ENCODE results near the gene ADAM30.
A peak's percentile ranks its signal among the peaks of the same experiment; 100 is the strongest.

Gene ADAM30

DNA sequence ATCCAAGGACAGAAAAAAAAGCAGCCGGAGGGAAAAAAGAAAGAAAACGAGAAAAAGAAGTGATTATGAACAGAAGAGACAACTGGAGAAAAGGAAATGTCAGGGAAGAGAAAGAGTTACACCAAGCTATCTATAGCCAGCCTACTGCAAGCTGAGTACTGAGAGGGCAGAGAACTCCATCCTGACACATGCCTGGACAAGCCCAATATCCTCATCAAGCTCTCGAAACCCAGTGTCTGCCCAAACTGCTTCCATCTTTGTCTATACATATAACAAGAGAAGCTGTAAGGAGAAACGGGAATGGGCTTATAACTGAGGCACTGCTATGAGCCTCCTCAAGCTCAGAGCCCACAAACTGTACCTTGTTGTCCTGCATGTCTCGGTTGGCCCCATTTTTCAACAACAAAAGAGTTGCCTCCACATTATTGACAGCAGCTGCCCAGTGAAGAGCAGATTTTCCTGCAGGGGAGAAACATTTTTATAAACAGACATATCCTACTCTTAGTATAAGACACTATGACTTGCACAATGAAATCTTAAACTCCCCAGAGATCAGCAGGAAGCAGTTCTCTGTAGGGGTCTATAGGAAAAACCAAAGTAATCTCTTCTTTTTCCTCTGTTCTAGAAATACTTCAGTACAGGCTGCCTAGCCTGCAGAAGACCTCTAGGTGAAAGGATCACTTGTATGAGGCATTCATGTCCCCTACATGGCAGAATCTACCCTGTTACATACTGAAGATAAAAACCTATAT lies 21.2 kb upstream of the ADAM30 start:
- Mint-ChIP-seq H3K9me3 (no peaks in the 10 kb centered on the region), H3K4me1 (no peaks in the 10 kb centered on the region), H3K27me3 (no peaks in the 10 kb centered on the region), H3K4me3 (no peak overlapping the region), H3K27ac (peak overlapping the region in 1 of 2 donors; percentile 77)
- DNase-seq, result no peak
- no peak for ATAC-seq

DNA sequence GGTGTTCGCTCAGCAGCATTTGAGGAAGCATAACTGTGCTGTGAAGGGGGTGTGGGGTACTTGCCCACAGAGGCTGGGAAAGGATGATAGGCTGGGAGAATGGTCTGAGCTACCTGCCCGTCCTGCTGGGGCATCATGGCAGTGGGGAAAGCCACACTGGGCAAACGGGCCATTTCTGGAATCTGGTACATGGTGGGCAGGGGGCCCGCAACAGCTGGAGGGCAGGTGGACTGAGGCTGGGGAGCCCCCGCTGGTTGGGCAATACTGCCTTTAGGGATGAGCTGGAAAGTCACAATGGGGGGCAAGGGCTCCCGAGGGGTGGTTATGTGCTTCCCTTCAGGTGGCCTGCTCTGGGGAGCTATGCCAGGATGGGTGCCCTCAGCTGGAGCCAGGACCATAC lies 19.2 kb upstream of the ADAM30 start:
- ATAC-seq (no peak), DNase-seq (no peak)
- Mint-ChIP-seq H3K27ac (no peak overlapping the region), H3K27me3 (no peaks in the 10 kb centered on the region), H3K4me1 (peaks cover 6% of the 10 kb centered on the region), H3K9me3 (no peaks in the 10 kb centered on the region), H3K4me3 (no peak overlapping the region)

DNA sequence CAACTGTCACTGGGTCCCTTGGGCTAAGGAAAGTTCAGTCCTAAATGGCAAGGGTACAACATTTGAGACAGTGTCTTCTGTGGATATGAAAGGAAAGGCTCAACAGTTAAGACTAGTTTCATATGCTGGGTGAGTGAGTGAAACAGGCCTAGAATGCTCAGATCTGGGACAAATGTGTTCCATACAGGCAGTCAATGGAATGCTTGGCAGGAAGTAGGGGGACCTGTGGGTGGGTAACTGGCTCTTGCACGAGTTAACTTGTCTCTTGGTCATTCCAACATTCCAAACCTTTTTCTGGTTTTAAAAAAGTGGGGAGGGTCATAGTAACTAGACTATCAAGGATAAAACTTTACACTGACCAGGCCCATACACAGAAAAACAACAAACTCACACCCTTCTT lies 17.8 kb upstream of the ADAM30 start:
- Mint-ChIP-seq H3K9me3 (no peaks in the 10 kb centered on the region), H3K4me1 (peaks cover 8% of the 10 kb centered on the region), H3K27me3 (no peaks in the 10 kb centered on the region), H3K27ac (no peak overlapping the region), H3K4me3 (no peak overlapping the region)
- DNase-seq, result no peak
- ATAC-seq, result no peak

DNA sequence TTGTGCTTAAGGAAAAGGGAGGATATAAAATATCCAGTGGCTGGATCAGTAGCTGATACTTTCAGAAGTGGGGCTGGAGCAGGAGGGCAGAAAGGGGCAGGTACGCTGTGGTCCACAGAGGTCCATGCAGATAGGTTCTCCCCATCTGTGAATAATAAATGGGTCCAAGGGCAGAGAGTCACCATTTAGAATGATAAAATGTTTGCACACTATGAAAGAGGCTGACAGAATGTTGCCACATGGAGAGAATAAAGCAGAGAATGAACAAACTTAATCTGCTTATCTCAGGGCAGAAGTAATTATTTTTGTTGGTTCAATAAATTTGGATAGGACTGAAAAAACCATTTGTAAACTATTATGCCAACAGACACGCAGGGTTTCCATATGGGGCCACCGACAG lies 16.6 kb upstream of the ADAM30 start:
- Mint-ChIP-seq H3K27me3 (no peaks in the 10 kb centered on the region), H3K27ac (no peak overlapping the region), H3K9me3 (no peaks in the 10 kb centered on the region), H3K4me3 (no peak overlapping the region), H3K4me1 (peaks cover 8% of the 10 kb centered on the region)
- no peak for DNase-seq
- ATAC-seq, result no peak

DNA sequence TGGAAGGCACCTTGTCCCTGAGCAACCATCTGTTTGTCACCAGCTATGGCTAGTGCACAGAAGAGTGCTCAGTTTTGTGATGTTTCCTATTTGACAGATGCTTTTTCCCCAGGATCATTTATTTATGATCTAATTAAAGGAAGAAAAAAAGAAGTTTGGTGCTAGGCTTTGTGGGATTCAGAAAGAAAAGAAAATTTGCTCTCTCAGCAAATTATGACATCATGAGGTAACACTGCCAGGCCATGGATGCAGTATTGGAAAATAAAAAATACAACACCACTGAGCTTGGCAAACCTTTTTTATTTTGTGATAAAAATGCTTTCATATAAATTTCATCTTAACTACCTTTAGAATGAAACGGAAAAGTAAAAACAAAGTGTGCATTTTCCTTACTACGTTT lies 15.5 kb upstream of the ADAM30 start:
- Mint-ChIP-seq H3K27me3 (peaks cover 9% of the 10 kb centered on the region), H3K9me3 (peaks cover 0 to 1% of the 10 kb centered on the region in 2 donors), H3K4me3 (no peak overlapping the region), H3K27ac (no peak overlapping the region), H3K4me1 (peaks cover 8% of the 10 kb centered on the region)
- no peak for ATAC-seq
- DNase-seq, result no peak

DNA sequence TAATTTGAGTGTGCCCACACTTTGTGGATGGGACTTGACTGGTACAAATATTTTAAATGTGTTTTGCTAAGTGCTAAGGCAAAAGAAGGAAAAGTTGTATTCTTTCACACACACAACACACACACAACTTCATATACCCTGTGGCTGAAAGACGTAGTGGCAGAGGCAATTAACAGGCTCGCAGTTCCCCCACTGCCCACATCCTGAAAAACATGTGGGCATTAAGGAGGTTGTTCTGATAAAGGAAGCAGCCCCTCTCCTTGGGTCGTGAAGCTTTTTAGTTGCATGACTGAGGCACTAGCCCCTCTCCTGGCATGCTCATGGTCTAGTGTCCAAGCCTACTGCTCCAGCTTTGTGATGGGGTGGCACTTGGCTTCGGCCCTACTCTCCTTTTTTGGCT lies 14.3 kb upstream of the ADAM30 start:
- ATAC-seq (no peak), DNase-seq (no peak)
- H3K4me1 Mint-ChIP-seq, result peaks cover 8% of the 10 kb centered on the region
- no peak overlapping the region for H3K4me3 Mint-ChIP-seq
- H3K27me3 Mint-ChIP-seq, result peaks cover 21% of the 10 kb centered on the region
- peaks cover 5 to 13% of the 10 kb centered on the region in 2 donors for H3K9me3 Mint-ChIP-seq
- H3K27ac Mint-ChIP-seq, result peak overlapping the region in 1 of 2 donors; percentile 39

DNA sequence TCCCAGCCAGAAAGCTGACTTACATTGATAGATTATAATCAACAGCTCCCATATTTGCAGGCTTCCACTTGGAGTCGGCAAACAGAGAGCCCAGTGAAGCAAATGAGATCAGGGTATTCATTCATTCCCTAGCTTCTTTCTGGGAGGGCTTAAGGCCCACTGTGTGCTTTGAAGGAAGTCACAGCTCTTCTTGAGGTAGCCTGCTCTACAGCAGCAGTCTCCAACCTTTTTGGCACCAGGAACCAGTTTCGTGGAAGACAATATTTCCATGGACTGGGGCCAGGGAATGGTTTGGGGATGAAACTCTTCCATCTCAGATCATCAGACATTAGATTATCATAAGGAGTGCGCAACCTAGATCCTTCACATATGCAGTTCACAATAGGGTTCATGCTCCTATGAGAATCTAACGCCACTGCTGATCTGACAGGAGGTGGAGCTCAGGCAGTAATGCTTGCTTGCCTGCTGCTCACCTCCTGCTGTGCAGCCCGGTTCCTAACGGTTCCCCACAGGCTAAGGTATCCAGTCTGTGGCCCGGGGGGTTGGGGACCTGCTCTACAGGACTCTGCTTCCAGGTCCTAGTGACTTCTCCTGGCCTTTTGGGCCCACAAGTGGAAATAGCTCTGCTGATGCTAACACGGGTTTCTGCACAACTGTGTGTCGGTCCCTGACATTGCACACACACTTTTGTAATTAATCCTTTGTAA lies 13.7 kb upstream of the ADAM30 start:
- Mint-ChIP-seq H3K27ac (peak overlapping the region in 1 of 2 donors; percentile 77), H3K4me3 (no peak overlapping the region), H3K27me3 (peaks cover 23% of the 10 kb centered on the region), H3K9me3 (peaks cover 5 to 15% of the 10 kb centered on the region in 2 donors), H3K4me1 (peaks cover 8% of the 10 kb centered on the region)
- ATAC-seq (no peak), DNase-seq (no peak)

DNA sequence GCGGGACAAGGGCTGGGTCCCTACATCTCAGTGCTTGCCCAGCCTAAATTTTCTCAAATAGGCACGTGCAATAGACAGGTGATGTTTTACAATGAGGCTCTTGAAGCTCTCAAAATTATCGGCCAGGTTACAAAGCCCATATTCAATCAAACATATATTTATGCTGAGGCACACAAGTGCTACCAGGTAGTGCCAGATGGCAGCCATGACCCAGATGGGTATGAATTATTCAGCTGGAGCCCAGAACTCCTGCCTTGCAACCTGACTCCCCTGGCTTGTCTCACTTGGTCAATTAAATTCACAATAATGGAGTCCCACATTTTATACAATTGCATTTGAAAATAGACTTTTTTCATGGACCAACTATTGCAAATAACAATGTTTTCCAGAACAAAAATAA lies 12.3 kb upstream of the ADAM30 start:
- Mint-ChIP-seq H3K9me3 (peaks cover 10 to 21% of the 10 kb centered on the region in 2 donors), H3K27ac (peak overlapping the region in 1 of 2 donors; percentile 32), H3K4me3 (no peak overlapping the region), H3K4me1 (peaks cover 8% of the 10 kb centered on the region), H3K27me3 (peaks cover 36% of the 10 kb centered on the region)
- no peak for DNase-seq
- ATAC-seq, result no peak

DNA sequence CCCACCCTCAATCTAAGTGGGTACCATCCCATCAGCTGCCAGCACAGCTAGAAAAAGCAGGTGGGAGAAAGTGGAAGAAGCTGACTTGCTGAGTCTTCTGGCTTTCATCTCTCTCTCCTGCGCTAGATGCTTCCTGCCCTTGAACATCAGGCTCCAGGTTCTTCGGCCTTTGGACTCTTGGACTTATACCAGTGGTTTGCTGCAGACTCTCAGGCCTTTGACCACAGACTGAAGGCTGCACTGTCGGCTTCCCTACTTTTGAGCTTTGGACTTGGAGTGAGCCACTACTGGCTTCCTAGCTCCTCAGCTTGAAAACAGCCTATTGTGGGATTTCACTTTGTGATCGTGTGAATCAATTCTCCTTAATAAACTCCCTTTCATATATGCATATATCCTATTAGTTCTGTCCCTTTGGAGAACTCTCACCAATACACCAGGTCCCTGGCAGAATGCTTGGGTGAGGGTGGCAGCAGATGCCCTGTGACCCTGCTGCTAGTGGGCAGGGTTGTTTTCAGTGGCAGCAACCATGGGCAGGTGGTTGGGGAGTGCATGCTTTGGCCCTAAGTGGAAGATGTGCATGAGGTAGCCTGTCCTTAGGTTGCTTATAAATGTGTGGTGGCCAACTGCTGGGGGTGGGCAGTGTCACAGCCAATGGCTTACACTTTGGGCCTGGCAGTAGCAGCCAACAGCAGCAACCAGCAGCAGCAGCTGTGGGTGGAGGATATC lies 10.8 kb upstream of the ADAM30 start:
- no peak overlapping the region for H3K27ac Mint-ChIP-seq
- no peak for DNase-seq
- H3K27me3 Mint-ChIP-seq, result peaks cover 41% of the 10 kb centered on the region
- no peak for ATAC-seq
- no peak overlapping the region for H3K4me3 Mint-ChIP-seq
- H3K9me3 Mint-ChIP-seq, result peaks cover 10 to 21% of the 10 kb centered on the region in 2 donors
- peaks cover 8% of the 10 kb centered on the region for H3K4me1 Mint-ChIP-seq

DNA sequence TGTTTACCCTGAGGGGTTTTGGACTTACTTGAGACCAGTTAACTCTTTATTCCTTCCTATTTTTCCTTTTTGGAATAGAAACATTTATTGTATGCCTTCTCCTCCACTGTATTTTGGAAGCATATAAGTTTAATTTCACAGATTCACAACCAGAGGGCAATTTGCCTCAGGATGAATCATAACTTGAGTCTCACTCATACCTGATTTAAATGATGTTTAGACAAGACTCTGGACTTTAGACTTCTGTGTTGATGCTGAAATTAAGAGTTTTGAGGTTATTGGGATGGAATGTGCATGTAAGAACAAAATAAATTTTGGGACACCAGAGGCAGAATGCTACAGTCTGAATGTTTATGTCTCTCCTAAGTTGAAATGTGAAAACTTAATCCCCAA lies 7.1 kb upstream of the ADAM30 start:
- Mint-ChIP-seq H3K27me3 (peaks cover 41% of the 10 kb centered on the region), H3K27ac (no peak overlapping the region), H3K4me1 (no peaks in the 10 kb centered on the region), H3K9me3 (peaks cover 10 to 21% of the 10 kb centered on the region in 2 donors), H3K4me3 (no peak overlapping the region)
- ATAC-seq (no peak), DNase-seq (no peak)

DNA sequence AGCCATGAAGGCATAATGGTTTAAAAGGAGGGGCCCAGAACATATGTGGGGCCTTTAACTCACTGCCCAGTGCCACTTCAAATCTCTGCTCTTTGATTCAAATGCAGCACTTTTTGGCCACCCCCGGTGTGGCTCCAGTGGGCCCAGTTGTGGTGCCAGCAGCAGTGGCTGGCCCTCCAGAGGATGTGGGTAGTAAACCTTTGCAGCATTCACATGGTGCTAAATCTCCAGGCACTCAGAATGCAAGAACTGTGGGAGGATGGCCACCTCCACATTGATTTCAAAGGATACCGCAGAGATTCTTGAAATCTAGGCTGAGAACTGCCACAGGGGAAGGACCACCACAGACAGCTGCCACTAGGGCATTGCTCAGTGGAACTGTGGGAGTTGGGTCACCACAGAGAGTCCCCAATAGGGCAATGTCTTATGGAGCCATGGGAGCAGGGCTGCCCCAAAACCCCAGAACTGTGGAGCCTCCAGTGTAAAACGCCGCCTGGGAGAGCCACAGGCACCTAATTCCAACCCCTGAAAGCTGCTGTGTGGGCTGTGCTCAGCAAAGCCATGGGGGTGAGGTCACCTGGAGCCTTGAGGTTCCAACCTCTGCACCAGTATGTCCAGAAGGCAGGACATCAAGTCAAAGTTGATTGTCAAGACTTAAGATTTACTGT lies 6.6 kb upstream of the ADAM30 start:
- ATAC-seq (no peak), DNase-seq (no peak)
- H3K27me3 Mint-ChIP-seq, result peaks cover 41% of the 10 kb centered on the region

DNA sequence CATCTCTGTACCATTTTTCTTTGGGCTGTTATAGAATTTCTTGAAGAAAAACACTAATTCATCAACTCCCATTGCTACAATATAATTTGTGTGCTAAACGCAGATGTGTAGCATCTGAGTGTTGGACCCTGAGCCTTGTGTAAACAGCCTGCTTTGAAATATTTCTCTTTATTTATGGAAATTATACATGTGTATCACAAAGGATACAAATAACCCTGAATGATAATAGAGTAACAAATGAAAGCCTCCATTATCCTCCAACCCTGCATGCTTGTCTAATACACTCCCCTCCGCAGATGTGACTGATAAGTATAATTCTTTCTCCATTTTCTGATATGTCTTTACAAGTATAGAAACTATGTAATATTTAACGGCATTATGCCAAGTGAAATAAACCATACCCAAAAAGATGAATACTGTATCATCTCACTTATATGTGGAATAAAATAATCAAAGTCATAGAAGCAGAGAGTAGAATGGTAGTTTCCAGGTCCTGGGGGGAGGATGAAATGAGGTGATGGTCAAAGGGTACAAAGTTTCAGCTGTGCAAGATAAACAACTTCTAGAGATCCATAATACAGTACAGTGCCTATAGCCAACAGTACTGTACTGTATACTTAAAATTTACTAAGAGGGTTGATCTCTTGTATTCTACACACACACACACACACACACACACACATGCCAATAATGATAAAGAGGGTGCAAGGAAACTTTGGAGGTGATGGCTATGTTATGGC lies 2.8 kb upstream of the ADAM30 start:
- H3K27me3 Mint-ChIP-seq, result peaks cover 18% of the 10 kb centered on the region
- no peak overlapping the region for H3K4me3 Mint-ChIP-seq

More for the DNA sequence above, 6.6 kb upstream of the ADAM30 start:
- Mint-ChIP-seq H3K4me3 (no peak overlapping the region), H3K9me3 (peaks cover 10 to 21% of the 10 kb centered on the region in 2 donors), H3K4me1 (no peaks in the 10 kb centered on the region), H3K27ac (no peak overlapping the region)

DNA sequence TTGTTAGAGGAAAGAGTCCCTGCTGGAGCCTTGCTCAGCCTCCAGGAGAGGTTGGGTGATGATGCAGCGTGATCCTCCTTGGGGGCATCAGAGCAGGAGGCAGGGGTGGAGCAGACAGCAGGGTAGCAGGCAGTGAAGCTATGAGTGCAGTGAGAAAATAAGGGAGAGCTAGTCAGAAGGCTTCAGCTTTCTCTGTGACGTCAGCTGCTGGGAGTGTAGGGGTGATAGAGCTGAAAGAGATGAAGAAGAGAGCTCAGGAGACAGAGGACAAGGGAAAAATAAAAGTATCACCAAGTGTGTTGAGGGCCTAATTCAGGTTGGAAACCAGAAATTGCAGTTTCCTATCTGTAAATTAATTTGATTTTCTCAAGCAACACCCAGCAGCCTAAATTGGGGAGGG lies 2.2 kb upstream of the ADAM30 start:
- peaks cover 7% of the 10 kb centered on the region for H3K4me1 Mint-ChIP-seq
- H3K4me3 Mint-ChIP-seq, result no peak overlapping the region
- no peak for DNase-seq
- ATAC-seq, result no peak
- no peak overlapping the region for H3K27ac Mint-ChIP-seq
- peaks cover 11% of the 10 kb centered on the region for H3K27me3 Mint-ChIP-seq
- no peaks in the 10 kb centered on the region for H3K9me3 Mint-ChIP-seq

More for the DNA sequence above, 2.8 kb upstream of the ADAM30 start:
- Mint-ChIP-seq H3K27ac (no peak overlapping the region), H3K9me3 (no peaks in the 10 kb centered on the region), H3K4me1 (peaks cover under 1% of the 10 kb centered on the region)
- no peak for ATAC-seq
- DNase-seq, result no peak

DNA sequence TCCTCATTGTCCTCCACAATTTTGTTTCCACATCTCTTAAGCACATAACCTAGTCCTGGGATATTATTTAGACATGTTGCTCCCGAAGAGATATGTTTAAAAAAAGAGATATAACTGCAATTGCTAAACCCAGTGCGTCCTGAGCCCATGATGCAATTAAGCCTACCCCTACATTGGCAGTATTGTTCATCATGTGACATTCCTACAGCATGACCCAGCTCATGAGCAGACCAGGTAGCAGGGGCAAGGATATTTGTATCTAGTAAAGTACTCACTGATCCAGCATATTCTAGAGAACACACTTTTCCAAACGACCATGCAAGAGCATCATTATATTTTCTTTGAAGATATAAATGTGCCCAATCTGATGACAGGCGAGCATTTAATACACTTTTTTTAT lies 1.2 kb downstream of the ADAM30 start:
- ATAC-seq, result no peak
- H3K4me3 Mint-ChIP-seq, result no peak overlapping the region

More for the DNA sequence above, 1.2 kb downstream of the ADAM30 start:
- DNase-seq, result no peak
- H3K4me1 Mint-ChIP-seq, result peaks cover 34% of the 10 kb centered on the region
- H3K27ac Mint-ChIP-seq, result no peak overlapping the region
- peaks cover 26% of the 10 kb centered on the region for H3K27me3 Mint-ChIP-seq
- no peaks in the 10 kb centered on the region for H3K9me3 Mint-ChIP-seq

Data from stimulated activated naive CD8-positive, alpha-beta T cell treated with anti-CD3 and anti-CD28 coated beads, Interleukin-15, amount 100 ng/mL, for 72 hours (primary cell).